Transverse colon (tissue), 4 donors: ENCODE results near the gene DOCK9. TPM values are rescaled to one million over a fixed set of nuclear protein-coding genes. Genes with fewer than 3 reads are reported as not detected.

Experiments
- DNase-seq: peaks from one replicate; pipeline ENCODE4 v3.0.0-alpha.2; 2019
- H3K27ac ChIP-seq, 4 donors: fragments of 200-600 bp; sonication (generic); 2 replicates each; pipeline ENCODE4 v1.5.1; 2016 to 2018; ENCODE audit warnings: inconsistent platforms in 4 of 4
- H3K27me3 ChIP-seq: fragments of 200-600 bp; sonication (generic); 2 replicates; pipeline ENCODE4 v1.5.1; 2017; ENCODE audit warnings: inconsistent platforms
- H3K36me3 ChIP-seq, 4 donors: fragments of 200-600 bp; sonication (generic); 2 replicates each; pipeline ENCODE4 v1.5.1; 2017 to 2019; ENCODE audit warnings: inconsistent platforms in 4 of 4
- H3K4me1 ChIP-seq, 4 donors: fragments of 200-600 bp; sonication (generic); 2 replicates each; pipeline ENCODE4 v1.5.1; 2017 to 2020; ENCODE audit warnings: inconsistent platforms in 4 of 4
- H3K4me3 ChIP-seq, 4 donors: fragments of 200-600 bp; sonication (generic); 1 replicate in 1 of 4; 2 replicates in 3 of 4; pipeline versions ENCODE4 v1.5.1 to v1.6.1; 2017 to 2019; ENCODE audit warnings: inconsistent platforms in 4 of 4
- H3K9me3 ChIP-seq, 2 donors: fragments of 200-600 bp; sonication (generic); 2 replicates each; pipeline ENCODE4 v1.5.1; 2017 to 2019; ENCODE audit warnings: inconsistent platforms in 2 of 2
- CTCF ChIP-seq, 5 experiments: fragments of 200-600 bp in 3 of 5; fragments of 450-650 bp in 2 of 5; sonication (generic) in 3 of 5; IDR thresholded peaks; 1 replicate in 2 of 5; 2 replicates in 3 of 5; pipeline ENCODE4 v1.5.1; 2016 to 2017; ENCODE audit warnings: antibody characterized with exemption in 5 of 5, inconsistent platforms in 3 of 5, mild to moderate bottlenecking in 2 of 5, moderate library complexity in 1 of 5
- EP300 ChIP-seq: sonication (generic); formaldehyde crosslinking; IDR thresholded peaks from one replicate; pipeline ENCODE4 v1.6.1; 2017; ENCODE audit warnings: antibody characterized with exemption, low read depth
- POLR2A ChIP-seq: fragments of 450-650 bp; IDR thresholded peaks from one replicate; pipeline ENCODE4 v1.6.1; 2016; ENCODE audit warnings: antibody characterized with exemption, mild to moderate bottlenecking, moderate library complexity
- POLR2AphosphoS5 ChIP-seq, 3 donors: sonication (generic); formaldehyde crosslinking; IDR thresholded peaks; one replicate each; pipeline ENCODE4 v1.6.1; 2016; ENCODE audit warnings: antibody characterized with exemption in 3 of 3
- WGBS, 2 donors: methylation state at CpG; one replicate each; pipeline ENCODE4 v1.1.5; 2018; ENCODE audit warnings: low coverage in 1 of 2; 5-methylcytosine and 5-hydroxymethylcytosine counted together
- in situ Hi-C, 4 donors: fragments of 200-750 bp; cut with MboI; loops; one replicate each; pipeline versions ENCODE4 v1.15.0 to v1.15.1; 2017; ENCODE audit warnings: low sequenced_read_pairs in 3 of 4, low pct_ligation_motif_present in 1 of 4, low pct_unique_long_range_greater_than_20kb in 1 of 4
- intact Hi-C: fragments of 100-400 bp; cut with DNase I; formaldehyde crosslinking; loops from one replicate; pipeline ENCODE4 v1.15.1; 2023; ENCODE audit warnings: low total_unique reads
- total RNA-seq, 4 donors: library from RNA; depleted of rRNA; stranded (reverse); fragments of >200 nt; gene quantifications; one replicate each; pipeline ENCODE4 v1.1.0, GENCODE V29; 2016

Gene DOCK9
- total RNA-seq, 4 donors from 2014 or later: 44.5 to 120 (median 71.4) TPM

GRCh38 chr13:99009987-99010551 is 32.2 kb upstream of the DOCK9 start:
- 92 to 96% methylated on average over 4 of the region's 4 CpGs for WGBS, 2 donors
- TF ChIP-seq POLR2AphosphoS5 (IDR thresholded peaks at IDR 0.05): no peak
- TF ChIP-seq CTCF (IDR thresholded peaks at IDR 0.05): no peak
- TF ChIP-seq POLR2A: no peak
- TF ChIP-seq EP300: no peak
- no peak overlapping the region for H3K27ac ChIP-seq
- in situ Hi-C loops: no loop called here
- H3K27me3 ChIP-seq: no peaks in the 10 kb centered on the region
- H3K4me1 ChIP-seq: peaks cover 0 to 7% (median 3%) of the 10 kb centered on the region in 4 donors
- intact Hi-C loops: no loop called here
- no peak for DNase-seq
- H3K4me3 ChIP-seq: no peak overlapping the region
- no peaks in the 10 kb centered on the region for H3K36me3 ChIP-seq
- no peaks in the 10 kb centered on the region for H3K9me3 ChIP-seq

GRCh38 chr13:99008577-99008976 is 30.7 kb upstream of the DOCK9 start:
- Histone ChIP-seq H3K4me3 (no peak overlapping the region), H3K27me3 (no peaks in the 10 kb centered on the region), H3K4me1 (peaks cover 0 to 20% (median 4%) of the 10 kb centered on the region in 4 donors), H3K9me3 (no peaks in the 10 kb centered on the region), H3K27ac (no peak overlapping the region), H3K36me3 (no peaks in the 10 kb centered on the region)
- DNase-seq: no peak
- WGBS, 2 donors: 60 to 67% methylated on average over 1 to 3 of the region's 3 CpGs
- in situ Hi-C loops (no loop called here), intact Hi-C loops (no loop called here)
- TF ChIP-seq POLR2A (no peak), EP300 (no peak), CTCF (IDR thresholded peaks at IDR 0.05) (no peak), POLR2AphosphoS5 (IDR thresholded peaks at IDR 0.05) (no peak)

- peaks cover 0 to 20% (median 4%) of the 10 kb centered on the region in 4 donors for H3K4me1 ChIP-seq
- intact Hi-C loops: no loop called here
- no peaks in the 10 kb centered on the region for H3K36me3 ChIP-seq
- no peak overlapping the region for H3K27ac ChIP-seq
- in situ Hi-C loops: no loop called here
- no peaks in the 10 kb centered on the region for H3K27me3 ChIP-seq
- H3K4me3 ChIP-seq: no peak overlapping the region
- no peak for TF ChIP-seq POLR2AphosphoS5 (IDR thresholded peaks at IDR 0.05)
- no peak for TF ChIP-seq EP300
- no peak for DNase-seq
- H3K9me3 ChIP-seq: no peaks in the 10 kb centered on the region
- WGBS, 2 donors: 56 to 76% methylated on average over 1 of the region's 1 CpG
Measured at GRCh38 chr13:99007414-99007986, 29.6 kb upstream of the DOCK9 start.

GRCh38 chr13:99005609-99006008 is 27.7 kb upstream of the DOCK9 start:
- intact Hi-C loops: no loop called here
- in situ Hi-C loops: no loop called here

More at GRCh38 chr13:99005609-99006008, 27.7 kb upstream of the DOCK9 start:
- H3K36me3 ChIP-seq: no peaks in the 10 kb centered on the region
- H3K4me3 ChIP-seq: no peak overlapping the region
- no peak overlapping the region for H3K27ac ChIP-seq
- H3K27me3 ChIP-seq: no peaks in the 10 kb centered on the region
- H3K9me3 ChIP-seq: no peaks in the 10 kb centered on the region
- H3K4me1 ChIP-seq: peaks cover 0 to 20% (median 4%) of the 10 kb centered on the region in 4 donors
- DNase-seq: no peak
- TF ChIP-seq CTCF (IDR thresholded peaks at IDR 0.05): no peak
- no peak for TF ChIP-seq POLR2A
- no peak for TF ChIP-seq EP300
- TF ChIP-seq POLR2AphosphoS5 (IDR thresholded peaks at IDR 0.05): no peak
